NCI-H1417 treated with DMSO at 0.1 percent for 48 hours (cell line): ENCODE data around the gene BMPR1A.

Source experiments
- DNase-seq: peaks from one replicate; lab custom pipeline; 2025; lab: John Stamatoyannopoulos, UW

BMPR1A gene

GRCh38 chr10:86765548-86765947, 9.1 kb downstream of the BMPR1A start:
- no peak for DNase-seq

GRCh38 chr10:86768412-86769062, 12.1 kb downstream of the BMPR1A start:
- DNase-seq: no peak

GRCh38 chr10:86769991-86770390, 13.6 kb downstream of the BMPR1A start:
- DNase-seq: no peak

GRCh38 chr10:86770412-86770960, 14.1 kb downstream of the BMPR1A start:
- no peak for DNase-seq

GRCh38 chr10:86773498-86773897, 17.1 kb downstream of the BMPR1A start:
- no peak for DNase-seq

GRCh38 chr10:86775056-86775869, 18.8 kb downstream of the BMPR1A start:
- no peak for DNase-seq

- no peak for DNase-seq
These were observed 19.4 kb downstream of the BMPR1A start for GRCh38 chr10:86775870-86776180.

- DNase-seq: no peak
These were observed 23.0 kb downstream of the BMPR1A start for GRCh38 chr10:86779220-86780017.

GRCh38 chr10:86782701-86783418, 26.4 kb downstream of the BMPR1A start:
- DNase-seq: no peak

GRCh38 chr10:86785037-86785436, 28.6 kb downstream of the BMPR1A start:
- no peak for DNase-seq

GRCh38 chr10:86785968-86786367, 29.5 kb downstream of the BMPR1A start:
- no peak for DNase-seq

GRCh38 chr10:86786368-86786767, 29.9 kb downstream of the BMPR1A start:
- DNase-seq: no peak

- no peak for DNase-seq
These were observed 34.0 kb downstream of the BMPR1A start for GRCh38 chr10:86790394-86790793.

GRCh38 chr10:86792461-86793167, 36.2 kb downstream of the BMPR1A start:
- DNase-seq: no peak

GRCh38 chr10:86793696-86794095, 37.3 kb downstream of the BMPR1A start:
- DNase-seq: no peak

GRCh38 chr10:86795353-86795752, 38.9 kb downstream of the BMPR1A start:
- DNase-seq: no peak

GRCh38 chr10:86798025-86798424, 41.6 kb downstream of the BMPR1A start:
- DNase-seq: no peak

- DNase-seq: no peak
These were observed 42.2 kb downstream of the BMPR1A start for GRCh38 chr10:86798611-86799010.

GRCh38 chr10:86799188-86799845, 42.9 kb downstream of the BMPR1A start:
- DNase-seq: no peak

- DNase-seq: no peak
These were observed 45.6 kb downstream of the BMPR1A start for GRCh38 chr10:86801995-86802394.
